MM.1S (cell line): ENCODE measurements around the gene ST6GALNAC2.

Experiments
- DNase-seq: peaks from one replicate; pipeline ENCODE4 v3.0.0-alpha.2; 2015
- H2AFZ ChIP-seq: fragments of 300-600 bp; sonication (generic); 2 replicates; pipeline ENCODE4 v1.6.0; 2016; ENCODE audit warnings: antibody characterized with exemption, low read length
- H3F3A ChIP-seq: fragments of 300-600 bp; sonication (generic); 2 replicates; pipeline ENCODE4 v1.6.1; 2016; ENCODE audit warnings: mild to moderate bottlenecking, antibody characterized with exemption, low read length, moderate library complexity, mixed read lengths; ENCODE audit not compliant: insufficient read depth
- H3K27ac ChIP-seq: fragments of 300-600 bp; sonication (generic); 2 replicates; pipeline ENCODE4 v1.5.1; 2016; ENCODE audit warnings: mild to moderate bottlenecking, low read length
- H3K27me3 ChIP-seq: fragments of 300-600 bp; sonication (generic); replicated peaks from 2 replicates; pipeline ENCODE4 v1.6.0; 2016; ENCODE audit warnings: low read length; ENCODE audit not compliant: insufficient read depth
- H3K36me3 ChIP-seq: fragments of 300-600 bp; sonication (generic); replicated peaks from 2 replicates; pipeline ENCODE4 v1.6.1; 2016; ENCODE audit warnings: mild to moderate bottlenecking, low read length, mixed read lengths; ENCODE audit not compliant: insufficient read depth
- H3K4me1 ChIP-seq: fragments of 300-600 bp; sonication (generic); 2 replicates; pipeline ENCODE4 v1.6.1; 2016; ENCODE audit warnings: low read length, mixed read lengths
- H3K4me2 ChIP-seq: fragments of 300-600 bp; sonication (generic); 2 replicates; pipeline ENCODE4 v1.6.0; 2016; ENCODE audit warnings: low read depth, low read length
- H3K4me3 ChIP-seq: fragments of 300-600 bp; sonication (generic); 2 replicates; pipeline ENCODE4 v1.5.1; 2016; ENCODE audit warnings: low read length, mixed read lengths
- H3K79me2 ChIP-seq: fragments of 300-600 bp; sonication (generic); 2 replicates; pipeline ENCODE4 v1.6.1; 2016; ENCODE audit warnings: mixed run types, low read length, mixed read lengths
- H3K9ac ChIP-seq: fragments of 300-600 bp; sonication (generic); 2 replicates; pipeline ENCODE4 v1.6.1; 2016; ENCODE audit warnings: low read length, mixed read lengths
- H3K9me2 ChIP-seq: fragments of 300-600 bp; sonication (generic); replicated peaks from 2 replicates; pipeline ENCODE4 v1.6.1; 2016; ENCODE audit warnings: mild to moderate bottlenecking, low read length, mixed read lengths; ENCODE audit not compliant: insufficient read depth
- H3K9me3 ChIP-seq: fragments of 300-600 bp; sonication (generic); replicated peaks from 2 replicates; pipeline ENCODE4 v1.6.1; 2016; ENCODE audit warnings: mild to moderate bottlenecking, low read length, mixed read lengths; ENCODE audit not compliant: insufficient read depth
- H4K20me1 ChIP-seq: fragments of 300-600 bp; sonication (generic); 2 replicates; pipeline ENCODE4 v1.6.1; 2016; ENCODE audit warnings: mild to moderate bottlenecking, low read length, moderate library complexity, mixed read lengths; ENCODE audit not compliant: insufficient read depth
- EZH2 ChIP-seq: fragments of 300-600 bp; sonication (generic); optimal IDR thresholded peaks from 2 replicates; pipeline ENCODE3; 2017; ENCODE audit warnings: low read depth, mild to moderate bottlenecking, antibody characterized with exemption, low read length, mixed read lengths
- EZH2phosphoT487 ChIP-seq: fragments of 300-600 bp; sonication (generic); IDR thresholded peaks from 2 replicates; pipeline ENCODE4 v1.6.1; 2018; ENCODE audit warnings: antibody characterized with exemption, low read length
- TF ChIP-seq, protein P1 (sequence below): fragments of 300-600 bp; sonication (generic); IDR thresholded peaks from 2 replicates; pipeline ENCODE4 v1.5.1; 2016; ENCODE audit warnings: antibody characterized with exemption, low read length, mixed read lengths

ST6GALNAC2 gene

DNA sequence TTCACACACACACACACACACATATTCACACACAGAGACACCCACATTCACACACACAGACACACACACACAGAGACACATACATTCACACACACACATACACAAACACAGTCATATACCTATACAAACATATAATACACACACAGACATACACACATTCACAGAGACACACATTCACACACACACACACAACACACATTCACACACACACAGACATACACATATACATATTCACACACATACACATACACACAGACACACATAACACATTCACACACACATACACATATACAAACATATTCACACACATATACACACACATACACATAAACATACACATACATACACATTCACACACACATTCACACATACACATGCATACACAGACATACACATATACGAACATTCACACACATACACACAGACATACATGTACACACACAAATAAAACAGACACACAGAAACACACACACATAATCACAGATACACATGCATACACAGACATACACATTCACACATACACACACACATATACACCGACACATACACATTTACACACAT lies 37.9 kb downstream of the ST6GALNAC2 start:
- H2AFZ ChIP-seq, result no peak overlapping the region
- no peak overlapping the region for H3K4me2 ChIP-seq
- peaks cover 32% of the 10 kb centered on the region for H3K27me3 ChIP-seq
- H3K9me2 ChIP-seq, result no peaks in the 10 kb centered on the region
- H4K20me1 ChIP-seq, result no peaks in the 10 kb centered on the region
- no peaks in the 10 kb centered on the region for H3K79me2 ChIP-seq
- H3F3A ChIP-seq, result no peaks in the 10 kb centered on the region
- DNase-seq, result no peak
- no peaks in the 10 kb centered on the region for H3K9me3 ChIP-seq
- no peak overlapping the region for H3K27ac ChIP-seq
- no peaks in the 10 kb centered on the region for H3K4me1 ChIP-seq
- TF ChIP-seq EZH2 (no peak), EZH2phosphoT487 (no peak)
- TF ChIP-seq, protein P1, sequence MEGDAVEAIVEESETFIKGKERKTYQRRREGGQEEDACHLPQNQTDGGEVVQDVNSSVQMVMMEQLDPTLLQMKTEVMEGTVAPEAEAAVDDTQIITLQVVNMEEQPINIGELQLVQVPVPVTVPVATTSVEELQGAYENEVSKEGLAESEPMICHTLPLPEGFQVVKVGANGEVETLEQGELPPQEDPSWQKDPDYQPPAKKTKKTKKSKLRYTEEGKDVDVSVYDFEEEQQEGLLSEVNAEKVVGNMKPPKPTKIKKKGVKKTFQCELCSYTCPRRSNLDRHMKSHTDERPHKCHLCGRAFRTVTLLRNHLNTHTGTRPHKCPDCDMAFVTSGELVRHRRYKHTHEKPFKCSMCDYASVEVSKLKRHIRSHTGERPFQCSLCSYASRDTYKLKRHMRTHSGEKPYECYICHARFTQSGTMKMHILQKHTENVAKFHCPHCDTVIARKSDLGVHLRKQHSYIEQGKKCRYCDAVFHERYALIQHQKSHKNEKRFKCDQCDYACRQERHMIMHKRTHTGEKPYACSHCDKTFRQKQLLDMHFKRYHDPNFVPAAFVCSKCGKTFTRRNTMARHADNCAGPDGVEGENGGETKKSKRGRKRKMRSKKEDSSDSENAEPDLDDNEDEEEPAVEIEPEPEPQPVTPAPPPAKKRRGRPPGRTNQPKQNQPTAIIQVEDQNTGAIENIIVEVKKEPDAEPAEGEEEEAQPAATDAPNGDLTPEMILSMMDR, result no peak
- H3K9ac ChIP-seq, result no peak overlapping the region
- H3K36me3 ChIP-seq, result no peaks in the 10 kb centered on the region
- H3K4me3 ChIP-seq, result no peak overlapping the region

DNA sequence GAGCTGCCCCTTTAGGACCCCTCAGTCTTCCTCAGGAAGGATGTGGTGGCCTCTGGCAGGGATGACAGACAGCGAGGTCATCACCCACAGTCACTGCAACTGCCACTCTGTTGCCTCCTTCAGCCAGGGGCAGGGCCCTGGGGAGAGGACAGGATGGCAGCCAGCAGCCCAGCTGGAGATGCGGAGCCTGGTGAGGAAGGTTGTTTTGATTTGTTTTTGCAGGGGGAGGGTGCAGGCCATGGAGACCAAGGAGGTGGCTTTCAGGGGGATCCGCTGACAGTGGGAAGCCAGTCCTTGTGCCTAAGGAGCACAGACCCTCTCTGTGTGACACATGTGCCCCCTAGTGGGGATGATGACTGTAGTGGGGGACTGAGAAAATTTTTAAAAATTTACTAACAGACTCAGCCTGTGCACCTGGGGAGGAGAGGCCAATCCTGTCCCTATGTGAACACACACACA lies 38.4 kb downstream of the ST6GALNAC2 start:
- TF ChIP-seq EZH2 (no peak), EZH2phosphoT487 (no peak)
- TF ChIP-seq, protein P1, result peak; percentile 64
- Histone ChIP-seq H2AFZ (no peak overlapping the region), H3K27me3 (peaks cover 37% of the 10 kb centered on the region), H3K9ac (no peak overlapping the region), H3K4me1 (no peaks in the 10 kb centered on the region), H4K20me1 (no peaks in the 10 kb centered on the region), H3K4me2 (no peak overlapping the region), H3K4me3 (no peak overlapping the region), H3F3A (no peaks in the 10 kb centered on the region), H3K9me2 (no peaks in the 10 kb centered on the region), H3K9me3 (no peaks in the 10 kb centered on the region), H3K27ac (no peak overlapping the region), H3K79me2 (no peaks in the 10 kb centered on the region), H3K36me3 (no peaks in the 10 kb centered on the region)
- peak; percentile 51 for DNase-seq

DNA sequence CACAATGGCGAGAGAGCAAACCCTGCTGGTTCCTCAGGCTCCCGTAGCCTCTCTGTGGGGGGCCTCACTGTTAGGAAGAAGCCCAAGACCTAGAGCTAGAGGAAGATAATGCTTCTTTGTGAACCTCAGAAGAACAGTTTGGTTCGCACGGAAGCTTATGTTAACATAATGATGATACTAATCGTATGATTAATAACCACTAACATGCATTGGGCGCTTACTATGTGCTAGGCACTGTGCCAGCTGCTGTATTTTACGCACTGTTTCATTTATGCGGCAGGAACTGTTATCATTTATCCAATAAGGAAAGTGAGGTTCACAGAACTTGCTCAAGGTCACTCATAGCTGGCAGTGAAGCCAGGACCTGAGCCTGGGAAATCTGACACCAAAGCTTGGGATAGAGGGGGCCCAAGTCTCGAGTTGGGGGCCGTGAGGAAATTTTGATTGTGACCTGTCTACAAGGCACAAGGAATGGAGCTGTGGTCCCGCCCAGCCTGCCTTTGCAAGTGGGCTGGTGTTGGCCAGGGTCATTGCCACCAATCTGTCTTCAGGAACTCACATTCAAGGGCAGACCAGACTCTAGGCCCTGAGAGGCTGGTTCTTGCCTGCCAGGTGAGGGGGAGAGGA lies 39.0 kb downstream of the ST6GALNAC2 start:
- H4K20me1 ChIP-seq, result no peaks in the 10 kb centered on the region
- no peaks in the 10 kb centered on the region for H3K36me3 ChIP-seq
- H3K27ac ChIP-seq, result no peak overlapping the region
- H2AFZ ChIP-seq, result no peak overlapping the region
- no peaks in the 10 kb centered on the region for H3K4me1 ChIP-seq
- DNase-seq, result no peak
- H3K9me3 ChIP-seq, result no peaks in the 10 kb centered on the region
- H3F3A ChIP-seq, result no peaks in the 10 kb centered on the region
- no peaks in the 10 kb centered on the region for H3K79me2 ChIP-seq
- no peak overlapping the region for H3K4me3 ChIP-seq
- H3K27me3 ChIP-seq, result peaks cover 42% of the 10 kb centered on the region
- no peak overlapping the region for H3K9ac ChIP-seq
- no peak for TF ChIP-seq EZH2phosphoT487
- TF ChIP-seq, protein P1, result no peak
- no peak for TF ChIP-seq EZH2
- no peaks in the 10 kb centered on the region for H3K9me2 ChIP-seq
- no peak overlapping the region for H3K4me2 ChIP-seq
